Renal cortical epithelial cell (primary cell): Measurements from ENCODE around the gene SNRPA. TPM values are rescaled to one million over a fixed set of nuclear protein-coding genes. Genes with fewer than 3 reads are reported as not detected.

Source experiments
- DNase-seq: peaks from one replicate; pipeline ENCODE4 v3.0.0-alpha.2; 2011; ENCODE audit warnings: low read depth
- total RNA-seq: library from RNA; depleted of rRNA; stranded (reverse); fragments of >200 nt; gene quantifications from 2 replicates; pipeline ENCODE4 v1.2.3, GENCODE V29; 2014

SNRPA gene
- total RNA-seq: 17.4 and 20.5 TPM in 2 replicates

DNA sequence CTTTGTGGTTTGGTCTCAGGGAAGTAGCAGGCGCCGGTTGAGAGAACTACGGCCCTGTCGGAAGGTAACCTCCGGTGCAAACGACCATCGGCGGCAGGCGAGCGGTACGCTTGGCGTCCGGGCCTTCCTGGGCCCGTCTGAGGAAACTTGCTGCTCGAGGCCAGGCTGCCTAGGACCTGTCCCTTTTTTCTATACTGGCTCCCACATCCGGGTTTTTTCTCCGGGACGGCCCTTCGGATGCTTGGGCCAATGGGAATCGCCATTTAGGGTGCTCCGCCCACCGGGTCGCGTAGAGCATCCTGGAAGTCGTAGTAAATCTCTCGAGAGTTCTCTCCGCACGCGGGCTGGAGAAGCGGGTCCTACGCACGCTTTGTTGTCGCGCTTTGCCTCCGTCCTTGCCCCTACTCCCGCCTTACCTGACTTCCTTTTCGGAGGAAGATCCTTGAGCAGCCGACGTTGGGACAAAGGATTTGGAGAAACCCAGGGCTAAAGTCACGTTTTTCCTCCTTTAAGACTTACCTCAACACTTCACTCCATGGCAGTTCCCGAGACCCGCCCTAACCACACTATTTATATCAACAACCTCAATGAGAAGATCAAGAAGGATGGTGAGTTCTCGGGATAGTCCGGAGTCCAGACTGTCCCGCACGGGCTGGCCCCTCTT, at the start of gene SNRPA:
TSS of gene SNRPA (plus strand) at position 330 of the 664 bp plus-strand sequence. CDS start at position 536, 206 bp downstream.
- DNase-seq: peak; percentile 94

DNA sequence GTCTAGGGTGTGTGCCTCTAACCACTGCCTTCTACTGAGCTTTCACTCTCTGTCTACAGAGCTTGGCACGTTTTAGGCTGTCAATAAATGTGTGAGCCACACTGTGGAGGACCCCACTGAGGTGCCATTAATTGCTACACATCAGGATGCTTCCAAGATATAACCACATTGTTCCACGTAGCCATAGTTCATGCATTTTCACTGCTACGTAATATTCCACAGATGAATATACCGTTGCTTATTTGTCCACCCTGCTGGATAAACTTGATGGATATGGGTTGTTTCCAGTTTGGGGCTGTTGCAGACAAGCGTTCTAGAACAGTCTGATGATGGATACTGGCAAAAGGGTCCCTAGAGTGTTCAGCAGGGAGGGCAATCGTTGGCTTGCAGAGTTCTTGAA, 49.2 kb upstream of the SNRPA start:
- DNase-seq: no peak

DNA sequence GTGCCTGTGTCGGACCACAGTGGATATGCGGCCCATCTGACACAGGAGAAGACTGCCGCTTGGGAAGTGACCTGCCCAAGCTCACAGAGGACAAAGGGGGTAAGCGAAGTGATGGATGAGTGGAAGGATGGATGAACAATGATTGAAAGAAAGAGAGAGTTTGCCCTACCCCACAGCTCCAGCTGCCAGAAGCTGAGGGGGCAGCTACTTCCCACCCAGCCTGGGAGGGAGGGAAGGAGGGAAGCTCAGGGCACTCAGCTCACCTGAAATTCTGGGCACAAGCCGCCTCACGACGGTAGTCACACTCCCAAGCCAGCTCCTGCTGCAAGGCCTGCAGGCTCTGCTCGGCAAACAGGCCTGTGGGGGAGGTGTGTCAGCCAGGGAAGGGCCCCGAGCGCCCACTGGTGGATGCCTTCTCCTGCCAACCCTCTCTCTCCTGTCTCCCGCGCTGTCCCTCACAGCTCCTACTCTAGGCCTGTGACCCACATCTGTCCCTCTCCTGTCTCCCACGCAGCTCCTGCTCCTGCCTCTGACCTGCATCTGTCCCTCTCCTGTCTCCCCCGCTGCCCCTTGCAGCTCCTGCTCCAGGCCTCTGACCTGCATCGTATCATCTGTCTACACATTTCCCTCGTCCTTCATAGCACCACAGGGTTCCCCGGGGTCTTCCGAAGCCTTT, 48.5 kb upstream of the SNRPA start:
- no peak for DNase-seq

DNA sequence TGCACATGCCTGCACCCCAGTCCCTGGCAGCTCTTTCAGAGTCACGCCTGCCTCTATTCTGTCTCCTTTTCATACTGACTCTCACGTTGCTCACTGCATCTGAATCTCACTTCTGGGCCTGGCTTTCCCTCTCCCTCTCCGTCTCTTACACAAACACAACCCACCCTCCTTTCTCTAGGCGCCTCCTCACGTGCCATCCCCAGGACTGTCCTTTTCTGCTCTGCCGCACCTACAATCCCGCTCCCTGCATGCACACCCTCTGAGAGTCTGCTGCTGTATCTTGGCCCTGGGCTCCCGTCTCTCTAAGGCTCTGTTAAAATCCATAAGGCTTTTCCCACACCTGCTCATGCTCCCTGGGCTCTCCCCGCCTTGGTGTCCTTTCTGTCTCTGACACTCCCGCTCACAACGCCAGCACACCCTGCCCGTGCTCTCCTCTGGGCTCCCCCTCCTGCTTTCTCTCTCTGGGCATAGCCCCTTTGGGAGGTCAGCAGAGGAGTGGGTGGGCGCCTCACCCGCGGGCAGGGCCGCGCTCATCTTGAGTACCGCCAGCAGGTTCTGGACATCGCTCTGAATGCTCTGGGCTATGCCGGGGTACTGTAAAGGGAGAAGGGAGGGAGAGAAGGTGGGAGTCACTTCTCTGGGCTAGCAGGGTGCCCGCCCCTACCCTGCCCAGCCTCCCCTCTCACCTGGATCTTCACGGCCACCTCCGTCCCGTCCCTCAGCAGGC, 47.8 kb upstream of the SNRPA start:
- no peak for DNase-seq

DNA sequence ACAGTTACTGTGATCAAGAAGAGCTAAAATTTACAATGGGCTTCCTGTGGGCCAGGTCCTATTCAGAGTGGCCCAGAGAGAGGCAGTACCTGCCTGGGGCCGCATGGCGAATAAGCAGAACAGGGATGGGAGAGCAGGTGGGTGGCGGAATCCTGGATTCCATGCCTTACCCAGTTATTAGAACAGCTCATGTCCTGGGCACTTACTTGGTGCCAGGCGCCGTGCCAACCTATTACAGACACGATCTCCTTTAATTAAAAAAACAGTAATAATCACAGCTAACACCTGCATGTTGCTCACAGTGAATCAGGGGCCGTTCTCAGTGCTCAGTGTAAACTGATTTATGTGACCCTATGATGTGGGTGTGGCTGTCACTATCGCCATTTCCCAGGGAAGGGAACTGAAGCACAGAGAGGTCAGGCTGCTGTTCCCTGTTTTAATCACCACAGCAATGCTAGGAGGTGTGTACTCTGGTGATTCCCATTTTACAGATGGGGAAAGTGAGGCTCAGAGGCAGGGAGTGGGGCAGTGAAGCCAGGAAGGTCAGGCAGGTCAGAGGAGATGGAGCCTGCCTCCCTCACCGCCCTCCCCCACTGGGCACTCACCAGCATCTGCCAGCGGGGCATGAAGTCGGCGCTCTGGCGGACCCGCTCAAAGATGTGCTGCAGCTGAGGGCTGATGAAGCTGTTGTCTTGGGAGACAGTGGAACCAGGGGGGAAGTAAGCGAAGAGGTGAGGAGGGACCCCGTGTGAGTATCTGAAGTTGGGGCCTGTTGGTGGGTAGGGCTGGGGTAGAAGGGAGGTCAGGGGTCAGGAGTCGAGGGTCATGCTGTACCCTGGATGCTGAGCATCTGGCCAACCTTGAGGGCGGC, 46.3 kb upstream of the SNRPA start:
- no peak for DNase-seq

DNA sequence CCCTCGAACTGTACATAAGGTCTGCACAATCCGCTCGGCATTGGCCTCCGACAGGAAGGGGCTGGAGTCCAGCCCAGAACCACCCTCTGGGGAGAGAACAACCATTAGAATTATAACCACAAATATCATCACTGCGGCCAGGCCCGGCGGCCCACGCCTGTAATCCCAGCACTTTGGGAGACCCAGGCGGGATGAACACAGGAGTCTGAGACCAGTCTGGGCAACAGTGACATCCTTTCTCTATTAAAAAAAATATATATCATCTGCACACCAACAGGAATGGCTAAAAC, 45.7 kb upstream of the SNRPA start:
- no peak for DNase-seq

DNA sequence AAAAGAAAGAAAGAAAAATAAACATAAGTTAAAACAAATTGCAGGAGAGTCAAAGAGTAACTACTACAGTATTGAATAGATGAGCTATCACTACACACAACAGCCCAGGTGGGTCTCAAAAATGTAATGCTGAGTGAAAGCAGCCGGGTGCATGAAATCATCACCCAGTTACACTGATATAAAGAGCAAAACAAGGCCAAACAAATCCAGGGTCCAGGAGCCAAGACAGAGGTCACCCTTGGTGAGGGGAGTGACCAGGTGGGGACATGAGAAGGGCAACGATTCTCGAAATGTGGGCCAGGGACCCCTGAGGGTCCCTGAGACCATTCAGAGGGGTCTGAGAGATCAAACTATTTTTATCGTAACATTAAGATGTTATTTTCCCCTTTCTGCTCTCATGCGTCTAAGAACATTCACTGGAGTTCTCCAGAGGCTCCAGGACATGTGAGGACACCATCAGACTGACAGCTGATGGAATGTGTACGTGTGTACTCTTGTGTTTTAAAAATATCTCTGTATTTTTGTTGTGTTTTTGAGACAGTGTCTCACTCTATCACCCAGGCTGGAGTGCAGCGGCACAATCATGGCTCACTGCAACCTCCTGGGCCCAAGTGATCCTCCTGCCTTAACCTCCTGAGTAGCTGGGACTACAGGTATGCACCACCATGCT, 44.9 kb upstream of the SNRPA start:
- no peak for DNase-seq

DNA sequence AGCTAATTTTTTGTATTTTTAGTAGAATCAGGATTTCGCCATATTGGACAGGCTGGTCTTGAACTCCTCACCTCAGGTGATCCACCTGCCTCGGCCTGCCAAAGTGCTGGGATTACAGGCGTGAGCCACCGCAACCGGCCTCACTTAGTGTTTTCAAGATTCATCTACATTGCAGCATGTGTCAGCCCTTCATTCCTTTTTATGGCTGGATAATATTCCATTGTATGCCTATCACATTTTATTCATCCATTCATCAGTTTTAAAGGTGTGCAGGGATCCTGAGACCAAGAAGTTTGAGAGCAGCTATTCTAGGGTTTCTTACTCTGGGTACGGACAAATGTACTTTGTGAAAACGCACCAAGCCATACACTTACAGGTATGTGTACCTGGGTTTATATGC, 43.4 kb upstream of the SNRPA start:
- DNase-seq: no peak

DNA sequence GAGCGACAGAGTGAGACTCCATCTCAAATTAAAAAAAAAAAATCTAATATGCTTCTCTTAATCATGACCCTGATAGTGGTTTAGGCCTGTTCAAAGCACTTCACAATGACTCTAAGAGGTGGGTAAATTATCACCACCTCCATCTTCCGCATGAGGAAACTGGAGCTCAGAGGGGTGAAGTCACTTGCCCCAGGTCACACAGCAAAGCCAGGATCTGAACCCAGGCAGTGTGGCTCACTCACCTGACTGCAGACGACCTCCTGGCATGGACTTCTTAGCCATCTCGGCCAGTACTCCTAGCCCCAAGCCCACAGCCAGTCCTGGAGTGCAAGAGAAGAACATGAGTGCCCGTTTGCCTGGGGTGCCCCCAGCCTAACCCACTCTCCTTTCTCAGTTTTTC, 41.2 kb upstream of the SNRPA start:
- no peak for DNase-seq

DNA sequence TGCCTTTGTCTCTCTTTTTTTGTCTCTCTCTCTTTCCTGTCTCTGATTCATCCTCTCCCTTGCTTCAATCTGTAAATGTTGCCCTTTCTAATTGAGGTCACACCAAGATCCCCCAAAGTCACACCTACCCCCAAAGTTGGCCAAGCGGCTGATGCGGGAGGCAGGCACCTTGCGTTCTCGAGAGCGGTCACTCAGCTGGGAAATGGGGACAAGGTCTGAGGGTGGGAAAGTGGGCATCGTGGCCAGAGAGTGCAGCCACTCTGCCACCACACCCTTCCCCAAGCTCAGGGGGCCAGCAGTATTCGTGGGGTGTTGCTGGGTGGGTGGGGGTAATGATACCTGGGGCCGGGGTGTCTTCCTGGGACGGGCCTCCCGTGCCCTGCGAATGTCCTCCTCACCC, 37.1 kb upstream of the SNRPA start:
- no peak for DNase-seq

DNA sequence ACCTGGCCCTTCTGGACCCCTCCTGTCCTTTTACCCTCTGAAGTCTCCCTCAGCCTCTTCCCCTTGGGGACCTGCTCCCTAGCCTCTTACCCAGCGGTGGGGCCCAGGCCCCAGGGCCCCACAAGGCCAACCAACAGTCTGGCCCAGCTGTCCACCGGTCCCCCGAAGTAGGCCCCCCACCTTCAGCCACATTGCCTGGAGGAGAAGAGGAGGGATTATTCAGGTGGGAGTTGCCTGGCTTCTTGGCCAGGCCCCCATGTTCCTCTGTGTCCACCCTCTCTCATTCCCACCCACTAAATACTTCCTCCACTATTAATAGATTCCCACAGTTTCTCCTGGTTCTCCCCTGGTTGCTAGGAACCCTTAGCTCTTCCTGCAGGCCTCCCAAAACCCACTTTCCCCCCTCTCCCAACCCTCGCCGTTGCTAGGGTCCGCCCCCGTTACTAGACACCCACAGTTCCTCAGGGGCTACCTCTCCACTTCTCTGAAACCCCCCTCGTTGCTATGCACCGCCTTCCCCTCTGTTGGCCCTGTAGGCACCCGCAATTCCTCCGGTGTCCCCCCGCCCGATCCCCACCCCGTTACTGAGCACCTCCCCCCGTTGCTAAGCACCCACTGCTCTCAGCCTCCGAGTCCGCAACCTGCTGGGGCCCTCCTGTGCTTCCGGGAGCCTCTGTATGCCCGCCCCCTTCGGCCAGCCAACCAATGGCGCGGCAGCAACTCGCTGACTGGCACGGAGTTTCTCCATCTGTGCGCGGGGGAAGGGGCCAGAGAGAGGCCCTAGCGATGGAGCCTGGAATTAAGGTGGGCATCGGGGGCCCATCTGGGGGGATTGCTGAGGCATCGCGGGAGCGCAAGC, 36.3 kb upstream of the SNRPA start:
- peak; percentile 85 for DNase-seq

DNA sequence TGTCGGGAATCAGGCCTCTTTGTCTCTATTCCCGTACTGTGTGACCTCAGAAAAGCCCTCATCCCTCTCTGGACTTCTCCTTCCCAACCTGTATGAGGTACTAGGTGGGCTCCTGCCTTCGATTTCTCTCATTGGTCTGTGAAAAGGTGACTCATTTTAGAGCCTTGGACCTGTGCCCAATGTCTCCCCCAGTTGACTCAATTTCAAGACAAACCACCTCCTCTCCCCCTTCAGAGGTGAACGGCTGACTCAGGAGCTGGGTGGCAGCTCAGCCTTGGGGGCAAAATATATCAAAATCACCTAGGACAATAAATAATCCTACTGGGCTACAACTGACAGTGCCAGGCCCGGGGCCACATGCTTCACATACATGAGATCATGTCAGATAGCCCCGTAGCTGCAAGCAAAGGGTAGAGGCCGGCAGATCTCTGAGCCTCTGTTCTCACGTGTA, 34.9 kb upstream of the SNRPA start:
- peak; percentile 97 for DNase-seq

DNA sequence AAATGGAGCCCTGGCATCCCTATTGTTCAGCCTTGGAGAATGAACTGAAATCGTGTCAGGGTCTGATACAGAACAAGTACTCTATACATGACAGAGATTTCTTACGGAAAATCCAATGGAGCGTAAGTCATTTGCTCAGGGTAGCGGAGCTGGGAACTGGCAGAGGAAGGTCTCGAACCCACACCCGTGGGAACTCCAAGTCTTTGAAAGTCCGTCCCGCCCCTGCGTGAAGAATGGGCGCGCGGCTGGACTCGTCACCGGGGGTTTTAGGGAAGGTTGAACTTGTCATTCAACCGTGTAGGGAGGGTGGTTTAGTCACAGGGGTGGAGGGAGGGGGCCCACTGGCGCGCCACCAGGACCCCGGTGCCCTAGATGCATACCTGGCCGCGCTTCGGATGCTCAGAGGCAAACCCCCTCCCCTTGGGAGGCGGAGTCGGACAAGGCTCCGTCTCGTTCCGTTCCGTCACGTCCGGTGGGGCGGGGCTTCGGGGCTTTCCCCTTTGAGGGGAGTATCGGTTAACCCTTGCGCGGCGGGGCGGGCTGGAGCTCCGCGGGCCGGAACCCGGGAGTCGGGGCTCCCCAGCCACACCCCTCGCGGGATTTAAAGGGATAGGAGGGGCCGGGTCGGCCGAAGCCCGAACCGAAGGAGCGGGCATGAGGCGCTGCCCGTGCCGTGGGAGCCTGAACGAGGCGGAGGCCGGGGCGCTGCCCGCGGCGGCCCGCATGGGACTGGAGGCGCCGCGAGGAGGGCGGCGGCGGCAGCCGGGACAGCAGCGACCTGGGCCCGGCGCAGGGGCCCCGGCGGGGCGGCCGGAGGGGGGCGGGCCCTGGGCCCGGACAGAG, 34.3 kb upstream of the SNRPA start, which contains the start of the genes COQ8B and ITPKC:
TSS of gene COQ8B (minus strand) at position 405 of the 843 bp plus-strand sequence. CDS start 2,254 bp downstream, outside the sequence.
TSS of gene ITPKC (plus strand) at position 631 of the 843 bp plus-strand sequence. CDS start at position 655, 24 bp downstream.
- peak; percentile 94 for DNase-seq

DNA sequence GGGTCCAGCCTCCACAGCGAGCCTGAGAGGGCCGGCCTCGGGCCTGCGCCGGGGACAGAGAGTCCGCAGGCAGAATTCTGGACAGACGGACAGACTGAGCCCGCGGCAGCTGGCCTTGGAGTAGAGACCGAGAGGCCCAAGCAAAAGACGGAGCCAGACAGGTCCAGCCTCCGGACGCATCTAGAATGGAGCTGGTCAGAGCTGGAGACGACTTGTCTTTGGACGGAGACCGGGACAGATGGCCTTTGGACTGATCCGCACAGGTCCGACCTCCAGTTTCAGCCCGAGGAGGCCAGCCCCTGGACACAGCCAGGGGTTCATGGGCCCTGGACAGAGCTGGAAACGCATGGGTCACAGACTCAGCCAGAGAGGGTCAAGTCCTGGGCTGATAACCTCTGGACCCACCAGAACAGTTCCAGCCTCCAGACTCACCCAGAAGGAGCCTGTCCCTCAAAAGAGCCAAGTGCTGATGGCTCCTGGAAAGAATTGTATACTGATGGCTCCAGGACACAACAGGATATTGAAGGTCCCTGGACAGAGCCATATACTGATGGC, 33.6 kb upstream of the SNRPA start:
- DNase-seq: peak; percentile 6

DNA sequence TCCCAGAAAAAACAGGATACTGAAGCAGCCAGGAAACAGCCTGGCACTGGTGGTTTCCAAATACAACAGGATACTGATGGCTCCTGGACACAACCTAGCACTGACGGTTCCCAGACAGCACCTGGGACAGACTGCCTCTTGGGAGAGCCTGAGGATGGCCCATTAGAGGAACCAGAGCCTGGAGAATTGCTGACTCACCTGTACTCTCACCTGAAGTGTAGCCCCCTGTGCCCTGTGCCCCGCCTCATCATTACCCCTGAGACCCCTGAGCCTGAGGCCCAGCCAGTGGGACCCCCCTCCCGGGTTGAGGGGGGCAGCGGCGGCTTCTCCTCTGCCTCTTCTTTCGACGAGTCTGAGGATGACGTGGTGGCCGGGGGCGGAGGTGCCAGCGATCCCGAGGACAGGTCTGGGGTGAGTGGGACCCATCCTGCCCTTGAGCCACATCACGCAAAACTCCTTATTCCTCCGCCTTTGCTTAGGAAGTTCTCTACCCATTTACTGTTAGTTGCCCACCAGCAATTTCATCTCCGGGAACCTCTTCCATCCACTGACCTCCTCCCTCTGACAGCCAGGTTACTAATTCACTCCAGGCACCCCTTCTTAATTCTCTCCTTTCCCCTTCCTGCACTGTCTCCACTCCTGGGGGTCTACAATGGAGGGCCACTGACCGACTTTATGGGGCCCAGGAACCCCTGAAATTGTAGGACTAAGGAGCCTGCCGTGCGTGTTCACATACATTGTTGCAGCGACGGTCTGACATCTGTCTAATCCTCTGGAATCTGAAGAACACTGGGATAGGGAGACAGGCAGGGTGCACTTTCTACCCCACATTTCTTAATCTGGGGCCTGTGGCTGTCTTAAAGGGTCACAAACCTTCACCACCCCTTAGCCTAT, 32.9 kb upstream of the SNRPA start:
- DNase-seq: peak; percentile 14

DNA sequence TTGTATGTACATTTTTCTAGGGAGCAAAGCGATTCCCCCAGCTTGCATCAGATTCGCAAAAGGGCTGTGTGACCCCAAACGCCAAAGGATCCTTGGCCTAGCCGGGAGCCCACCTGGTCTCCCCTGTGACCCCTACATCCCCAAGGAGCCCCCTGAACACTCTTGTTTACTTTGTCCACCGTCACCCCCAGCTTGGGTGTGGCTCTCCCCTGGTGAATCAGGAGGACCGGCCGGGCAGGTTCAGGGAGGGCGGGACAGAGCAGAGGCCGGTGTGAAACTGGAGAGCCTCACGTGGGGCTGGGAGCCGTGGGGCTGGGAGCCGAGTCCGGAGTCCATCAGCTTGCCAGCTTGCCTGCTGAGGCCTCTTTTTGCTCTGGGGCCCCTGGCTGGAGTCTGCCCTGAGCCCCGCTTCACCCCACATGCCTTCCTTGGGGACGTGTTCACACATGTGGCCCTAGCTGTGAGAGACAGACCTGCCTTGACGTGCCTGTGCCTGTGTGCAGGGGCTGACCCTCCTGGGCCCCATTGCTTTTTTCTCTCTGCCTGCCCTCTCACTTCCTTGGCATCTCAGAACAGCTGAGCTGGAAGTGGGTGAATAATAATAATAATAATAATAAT, 32.1 kb upstream of the SNRPA start:
- DNase-seq: peak; percentile 38

DNA sequence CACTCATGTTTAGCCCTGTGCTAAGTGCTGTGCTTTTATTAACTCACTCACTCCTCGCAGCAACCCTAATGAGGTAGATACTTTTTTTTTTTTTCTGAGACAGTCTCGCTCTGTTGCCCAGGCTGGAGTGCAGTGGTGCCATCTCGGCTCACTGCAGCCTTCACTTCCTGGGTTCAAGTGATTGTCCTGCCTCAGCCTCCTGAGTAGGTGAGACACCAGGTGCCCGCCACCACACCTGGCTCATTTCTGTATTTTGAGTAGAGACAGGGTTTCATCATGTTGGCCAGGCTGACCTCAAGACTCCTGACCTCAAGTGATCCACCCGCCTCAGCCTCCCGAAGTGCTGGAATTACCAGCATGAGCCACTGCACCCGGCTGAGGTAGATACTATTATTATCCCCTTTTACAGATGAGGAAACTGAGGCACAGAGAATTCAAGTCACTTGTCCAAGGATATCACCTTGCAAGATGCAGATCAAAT, 31.5 kb upstream of the SNRPA start:
- peak; percentile 18 for DNase-seq
